A673 (cell line): ENCODE results near the gene LRRIQ4. TPM values are rescaled to one million over a fixed set of nuclear protein-coding genes. Genes with fewer than 3 reads are reported as not detected.

Source experiments
- BruUV-seq: library from RNA; stranded (reverse); fragments of 400-500 nt; replicated peaks from 2 replicates; lab custom pipeline; 2021; lab: Mats Ljungman, UMichigan
- CTCF ChIA-PET: fragments of 300-600 bp; sonication (Branson Sonifier 250); formaldehyde crosslinking; loops from one replicate; lab custom pipeline; 2022; ENCODE audit warnings: antibody characterized with exemption; lab: Charles Lee
- POLR2A ChIA-PET: fragments of 300-600 bp; sonication (Branson Sonifier 250); formaldehyde crosslinking; loops from one replicate; lab custom pipeline; 2022; ENCODE audit warnings: antibody characterized with exemption; ENCODE audit not compliant: low non-redundant PET; lab: Charles Lee
- DNase-seq: peaks from one replicate; pipeline ENCODE4 v3.0.0-alpha.2; 2015; ENCODE audit warnings: low spot score
- H3K27ac ChIP-seq: fragments of 200-600 bp; sonication (generic); 2 replicates; pipeline ENCODE4 v1.5.1; 2016; ENCODE audit warnings: mixed run types, low read depth, mild to moderate bottlenecking, mixed read lengths, antibody characterized with exemption, low read length; ENCODE audit not compliant: poor library complexity, severe bottlenecking
- H3K27me3 ChIP-seq: fragments of 200-600 bp; sonication (generic); replicated peaks from 2 replicates; pipeline ENCODE4 v1.6.1; 2017; ENCODE audit warnings: mixed run types, low read depth, mild to moderate bottlenecking, mixed read lengths, antibody characterized with exemption, low read length; ENCODE audit not compliant: insufficient read depth, poor library complexity
- H3K36me3 ChIP-seq: fragments of 200-600 bp; sonication (generic); 2 replicates; pipeline ENCODE4 v1.6.1; 2016; ENCODE audit warnings: mixed run types, mild to moderate bottlenecking, mixed read lengths, antibody characterized with exemption, low read length; ENCODE audit not compliant: insufficient read depth, poor library complexity, severe bottlenecking
- H3K4me1 ChIP-seq: fragments of 200-600 bp; sonication (generic); 2 replicates; pipeline ENCODE4 v1.6.1; 2017; ENCODE audit warnings: mixed run types, mild to moderate bottlenecking, mixed read lengths, antibody characterized with exemption, low read length; ENCODE audit not compliant: insufficient read depth, poor library complexity, severe bottlenecking
- H3K4me3 ChIP-seq: fragments of 200-600 bp; sonication (generic); 2 replicates; pipeline ENCODE4 v1.5.1; 2016; ENCODE audit warnings: low read depth, mixed run types, mild to moderate bottlenecking, mixed read lengths, low read length; ENCODE audit not compliant: poor library complexity, severe bottlenecking
- H3K9me3 ChIP-seq: fragments of 200-600 bp; sonication (generic); 2 replicates; pipeline ENCODE4 v1.6.1; 2016; ENCODE audit warnings: mixed run types, low read depth, mild to moderate bottlenecking, mixed read lengths, antibody characterized with exemption, low read length; ENCODE audit not compliant: poor library complexity, severe bottlenecking
- CTCF ChIP-seq: fragments of 300-800, 200-600 bp; sonication (generic); conservative IDR thresholded peaks from 2 replicates; pipeline ENCODE4 v1.5.1; 2017; ENCODE audit warnings: low read depth, mild to moderate bottlenecking, antibody characterized with exemption, low read length, moderate library complexity, mixed read lengths
- EZH2 ChIP-seq: fragments of 200-600 bp; sonication (generic); IDR thresholded peaks from 2 replicates; pipeline ENCODE4 v1.6.1; 2017; ENCODE audit warnings: borderline replicate concordance, low read depth, mild to moderate bottlenecking, mixed read lengths, antibody characterized with exemption, low read length; ENCODE audit not compliant: poor library complexity, severe bottlenecking
- intact Hi-C: fragments of 100-400 bp; cut with micrococcal nuclease; formaldehyde crosslinking; loops from one replicate; pipeline ENCODE4 v1.10.0; 2022; ENCODE audit not compliant: unreplicated experiment
- total RNA-seq: library from RNA; stranded (reverse); gene quantifications from 2 replicates; pipeline ENCODE4 v1.2.3, GENCODE V29; 2021

Gene LRRIQ4
- total RNA-seq, 1 experiment from 2014 or later: 0.15 TPM

- H3K4me1 ChIP-seq: no peaks in the 10 kb centered on the region
- no peak overlapping the region for H3K27ac ChIP-seq
- intact Hi-C loops: no loop called here
- TF ChIP-seq EZH2 (no peak), CTCF (no peak)
- H3K4me3 ChIP-seq: no peak overlapping the region
- no peak for DNase-seq
- no TSS peak for BruUV-seq
- H3K27me3 ChIP-seq: no peaks in the 10 kb centered on the region
- H3K36me3 ChIP-seq: peaks cover 61% of the 10 kb centered on the region
- ChIA-PET CTCF (no interaction called here), POLR2A (no interaction called here)
- H3K9me3 ChIP-seq: no peaks in the 10 kb centered on the region
These were observed 25.6 kb upstream of the LRRIQ4 start for GRCh38 chr3:169787120-169787519.

GRCh38 chr3:169787791-169788190, 24.9 kb upstream of the LRRIQ4 start:
- H3K4me1 ChIP-seq: no peaks in the 10 kb centered on the region
- DNase-seq: no peak
- H3K9me3 ChIP-seq: no peaks in the 10 kb centered on the region
- ChIA-PET POLR2A (no interaction called here), CTCF (no interaction called here)
- H3K27ac ChIP-seq: no peak overlapping the region
- peaks cover 54% of the 10 kb centered on the region for H3K36me3 ChIP-seq
- no peaks in the 10 kb centered on the region for H3K27me3 ChIP-seq
- no peak overlapping the region for H3K4me3 ChIP-seq
- BruUV-seq: no TSS peak
- intact Hi-C loops: no loop called here
- TF ChIP-seq CTCF (no peak), EZH2 (no peak)

GRCh38 chr3:169790219-169790618, 22.5 kb upstream of the LRRIQ4 start:
- DNase-seq: no peak
- Histone ChIP-seq H3K4me1 (no peaks in the 10 kb centered on the region), H3K27me3 (no peaks in the 10 kb centered on the region), H3K36me3 (peaks cover 30% of the 10 kb centered on the region), H3K27ac (no peak overlapping the region), H3K9me3 (no peaks in the 10 kb centered on the region), H3K4me3 (no peak overlapping the region)
- POLR2A ChIA-PET: no interaction called here
- TF ChIP-seq CTCF: no peak
- TF ChIP-seq EZH2: no peak
- CTCF ChIA-PET: interaction anchor here (0.6 kb wide), 1 partner anchor 18 kb away, joined by 11 read pairs; no protein-coding TSS in a partner anchor
- intact Hi-C loops: no loop called here
- BruUV-seq: no TSS peak
